Measurements from ENCODE around the gene KIF19.

The KIF19 gene

DNA sequence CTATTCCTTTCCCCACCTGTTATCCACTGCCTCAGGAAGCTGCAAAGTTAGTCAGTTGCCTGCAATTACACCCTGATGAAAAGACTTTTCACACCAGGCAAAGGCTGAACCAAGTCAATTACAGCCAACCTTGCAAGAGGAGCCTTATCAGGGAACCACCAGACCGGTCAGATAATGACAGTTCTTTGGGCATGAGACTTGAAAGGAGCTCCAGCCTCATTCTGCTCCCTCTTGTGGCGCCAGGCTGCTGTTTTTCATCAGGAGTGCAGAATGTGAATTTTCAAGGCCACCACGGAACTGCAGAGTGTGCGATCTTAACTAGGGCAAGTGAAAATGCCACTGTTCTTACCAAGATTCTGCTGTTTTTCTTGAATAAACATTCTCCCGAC, 29.5 kb upstream of the KIF19 start:
- H3K4me1 ChIP-seq (ENCODE audit: control insufficient read depth in 2 of 2, insufficient read depth in 1 of 2, low read depth in 1 of 2, low read length in 2 of 2): peaks cover 2 to 12% of the 10 kb centered on the region in 2 donors
- no peak overlapping the region for H2BK15ac ChIP-seq (ENCODE audit: low read length)
- no peak overlapping the region for H3K23ac ChIP-seq (ENCODE audit: low read depth, low read length, poor library complexity)
- no peak overlapping the region for H4K8ac ChIP-seq (ENCODE audit: low read depth, low read length)
- no peak overlapping the region for H3K14ac ChIP-seq (ENCODE audit: low read length)
- H3K4me3 ChIP-seq (ENCODE audit: low read length in 2 of 2): no peak overlapping the region
- H3K4me2 ChIP-seq (ENCODE audit: insufficient read depth, low read length, poor library complexity, severe bottlenecking): no peak overlapping the region
- H2AFZ ChIP-seq (ENCODE audit: low read length): peak overlapping the region; percentile 42
- H2BK12ac ChIP-seq (ENCODE audit: low read length): no peak overlapping the region
- H3K9me3 ChIP-seq (replicated peaks in 1 of 2; ENCODE audit: control insufficient read depth in 2 of 2, insufficient read depth in 1 of 2, low read depth in 1 of 2, low read length in 2 of 2): peaks cover 1 to 3% of the 10 kb centered on the region in 2 donors
- DNase-seq (ENCODE audit: low spot score): peak; percentile 47
- WGBS, 2 donors (ENCODE audit: extremely low coverage in 2 of 2, insufficient read length in 2 of 2, insufficient replicate concordance in 1 of 2): no CpG with 5 or more reads among the region's 5 CpGs
- no peak overlapping the region for H4K91ac ChIP-seq (ENCODE audit: low read depth, low read length, poor library complexity)
- no peaks in the 10 kb centered on the region for H3K27me3 ChIP-seq (ENCODE audit: control insufficient read depth in 3 of 3, insufficient read depth in 3 of 3, low read depth in 1 of 3, low read length in 3 of 3)
- H2BK120ac ChIP-seq (ENCODE audit: low read depth, low read length): no peak overlapping the region
- no peaks in the 10 kb centered on the region for H3K79me1 ChIP-seq (ENCODE audit: low read depth, low read length)
- no peaks in the 10 kb centered on the region for H3K36me3 ChIP-seq (replicated peaks in 1 of 2; ENCODE audit: control insufficient read depth in 2 of 2, insufficient read depth in 2 of 2, low read length in 2 of 2)
- H3K9ac ChIP-seq (ENCODE audit: low read depth, low read length, poor library complexity): no peak overlapping the region
- H2AK5ac ChIP-seq (ENCODE audit: low read depth, low read length): no peak overlapping the region
- no peak overlapping the region for H3K4ac ChIP-seq (ENCODE audit: low read length)
- no peak overlapping the region for H3K18ac ChIP-seq (ENCODE audit: low read length)
- no peak overlapping the region for H3K27ac ChIP-seq (replicated peaks; ENCODE audit: low read length)
- H2BK5ac ChIP-seq (ENCODE audit: low read length): no peak overlapping the region

DNA sequence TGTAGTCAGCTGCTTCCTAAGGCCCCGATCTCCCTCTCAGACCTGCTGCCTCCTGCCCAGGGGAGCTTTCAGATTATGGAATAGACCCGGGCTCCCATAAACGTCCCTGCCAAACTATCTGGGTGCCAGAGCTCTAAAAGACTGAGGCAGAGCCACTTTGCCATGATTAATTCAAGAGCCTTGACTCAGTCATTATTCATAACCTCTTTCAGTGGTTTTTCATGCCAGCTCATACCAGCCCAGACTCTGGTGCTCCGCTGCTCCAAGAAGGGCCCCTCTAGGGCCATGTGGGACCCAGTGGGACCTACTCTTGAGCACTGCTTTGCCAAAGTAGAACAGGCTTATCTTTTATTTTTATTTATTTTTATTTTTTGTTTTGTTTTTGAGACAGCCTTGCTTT, 28.1 kb upstream of the KIF19 start:
- no peak overlapping the region for H4K91ac ChIP-seq (ENCODE audit: low read depth, low read length, poor library complexity)
- H2BK120ac ChIP-seq (ENCODE audit: low read depth, low read length): no peak overlapping the region
- no peaks in the 10 kb centered on the region for H3K27me3 ChIP-seq (ENCODE audit: control insufficient read depth in 3 of 3, insufficient read depth in 3 of 3, low read depth in 1 of 3, low read length in 3 of 3)
- H3K9ac ChIP-seq (ENCODE audit: low read depth, low read length, poor library complexity): no peak overlapping the region
- no peaks in the 10 kb centered on the region for H3K36me3 ChIP-seq (replicated peaks in 1 of 2; ENCODE audit: control insufficient read depth in 2 of 2, insufficient read depth in 2 of 2, low read length in 2 of 2)
- WGBS, 2 donors (ENCODE audit: extremely low coverage in 2 of 2, insufficient read length in 2 of 2, insufficient replicate concordance in 1 of 2): no CpG with 5 or more reads among the region's 4 CpGs
- no peaks in the 10 kb centered on the region for H3K79me1 ChIP-seq (ENCODE audit: low read depth, low read length)
- no peak overlapping the region for H2BK15ac ChIP-seq (ENCODE audit: low read length)
- H2BK5ac ChIP-seq (ENCODE audit: low read length): no peak overlapping the region
- no peak overlapping the region for H3K4ac ChIP-seq (ENCODE audit: low read length)
- H2BK12ac ChIP-seq (ENCODE audit: low read length): no peak overlapping the region
- H2AK5ac ChIP-seq (ENCODE audit: low read depth, low read length): no peak overlapping the region
- no peak for DNase-seq (ENCODE audit: low spot score)
- H3K9me3 ChIP-seq (replicated peaks in 1 of 2; ENCODE audit: control insufficient read depth in 2 of 2, insufficient read depth in 1 of 2, low read depth in 1 of 2, low read length in 2 of 2): peaks cover 1 to 3% of the 10 kb centered on the region in 2 donors
- no peak overlapping the region for H3K18ac ChIP-seq (ENCODE audit: low read length)
- no peak overlapping the region for H4K8ac ChIP-seq (ENCODE audit: low read depth, low read length)
- no peak overlapping the region for H3K27ac ChIP-seq (replicated peaks; ENCODE audit: low read length)
- H3K23ac ChIP-seq (ENCODE audit: low read depth, low read length, poor library complexity): no peak overlapping the region
- H2AFZ ChIP-seq (ENCODE audit: low read length): no peak overlapping the region
- H3K4me2 ChIP-seq (ENCODE audit: insufficient read depth, low read length, poor library complexity, severe bottlenecking): no peak overlapping the region
- H3K4me3 ChIP-seq (ENCODE audit: low read length in 2 of 2): no peak overlapping the region
- H3K14ac ChIP-seq (ENCODE audit: low read length): no peak overlapping the region
- H3K4me1 ChIP-seq (ENCODE audit: control insufficient read depth in 2 of 2, insufficient read depth in 1 of 2, low read depth in 1 of 2, low read length in 2 of 2): peaks cover 2 to 12% of the 10 kb centered on the region in 2 donors

GRCh38 chr17:74298778-74299177, 27.2 kb upstream of the KIF19 start:
- Histone ChIP-seq H2BK120ac (ENCODE audit: low read depth, low read length) (no peak overlapping the region), H4K91ac (ENCODE audit: low read depth, low read length, poor library complexity) (no peak overlapping the region), H3K18ac (ENCODE audit: low read length) (no peak overlapping the region), H2BK12ac (ENCODE audit: low read length) (no peak overlapping the region), H3K27me3 (ENCODE audit: control insufficient read depth in 3 of 3, insufficient read depth in 3 of 3, low read depth in 1 of 3, low read length in 3 of 3) (no peaks in the 10 kb centered on the region), H3K23ac (ENCODE audit: low read depth, low read length, poor library complexity) (no peak overlapping the region), H3K36me3 (replicated peaks in 1 of 2; ENCODE audit: control insufficient read depth in 2 of 2, insufficient read depth in 2 of 2, low read length in 2 of 2) (no peaks in the 10 kb centered on the region), H3K79me1 (ENCODE audit: low read depth, low read length) (no peaks in the 10 kb centered on the region), H3K4me2 (ENCODE audit: insufficient read depth, low read length, poor library complexity, severe bottlenecking) (no peak overlapping the region), H4K8ac (ENCODE audit: low read depth, low read length) (no peak overlapping the region), H2AFZ (ENCODE audit: low read length) (peak overlapping the region; percentile 55), H3K4me3 (ENCODE audit: low read length in 2 of 2) (no peak overlapping the region), H3K4me1 (ENCODE audit: control insufficient read depth in 2 of 2, insufficient read depth in 1 of 2, low read depth in 1 of 2, low read length in 2 of 2) (peaks cover 2 to 12% of the 10 kb centered on the region in 2 donors), H2AK5ac (ENCODE audit: low read depth, low read length) (no peak overlapping the region), H3K14ac (ENCODE audit: low read length) (no peak overlapping the region), H3K9ac (ENCODE audit: low read depth, low read length, poor library complexity) (no peak overlapping the region), H2BK5ac (ENCODE audit: low read length) (no peak overlapping the region), H3K4ac (ENCODE audit: low read length) (no peak overlapping the region), H2BK15ac (ENCODE audit: low read length) (no peak overlapping the region), H3K9me3 (replicated peaks in 1 of 2; ENCODE audit: control insufficient read depth in 2 of 2, insufficient read depth in 1 of 2, low read depth in 1 of 2, low read length in 2 of 2) (peaks cover 1 to 3% of the 10 kb centered on the region in 2 donors), H3K27ac (replicated peaks; ENCODE audit: low read length) (no peak overlapping the region)
- no CpG with 5 or more reads among the region's 7 CpGs for WGBS, 2 donors (ENCODE audit: extremely low coverage in 2 of 2, insufficient read length in 2 of 2, insufficient replicate concordance in 1 of 2)
- DNase-seq (ENCODE audit: low spot score): no peak

GRCh38 chr17:74299226-74300009, 26.6 kb upstream of the KIF19 start:
- Histone ChIP-seq H2BK15ac (ENCODE audit: low read length) (peak overlapping the region; percentile 14), H2BK12ac (ENCODE audit: low read length) (no peak overlapping the region), H3K4me2 (ENCODE audit: insufficient read depth, low read length, poor library complexity, severe bottlenecking) (no peak overlapping the region), H4K8ac (ENCODE audit: low read depth, low read length) (peak overlapping the region; percentile 20), H3K18ac (ENCODE audit: low read length) (peak overlapping the region; percentile 8), H3K9me3 (replicated peaks in 1 of 2; ENCODE audit: control insufficient read depth in 2 of 2, insufficient read depth in 1 of 2, low read depth in 1 of 2, low read length in 2 of 2) (peaks cover 1 to 3% of the 10 kb centered on the region in 2 donors), H3K79me1 (ENCODE audit: low read depth, low read length) (no peaks in the 10 kb centered on the region), H2BK120ac (ENCODE audit: low read depth, low read length) (peak overlapping the region; percentile 65), H3K4me1 (ENCODE audit: control insufficient read depth in 2 of 2, insufficient read depth in 1 of 2, low read depth in 1 of 2, low read length in 2 of 2) (peaks cover 4 to 12% of the 10 kb centered on the region in 2 donors), H3K4me3 (ENCODE audit: low read length in 2 of 2) (no peak overlapping the region), H2AFZ (ENCODE audit: low read length) (peak overlapping the region; percentile 55), H3K23ac (ENCODE audit: low read depth, low read length, poor library complexity) (no peak overlapping the region), H2AK5ac (ENCODE audit: low read depth, low read length) (peak overlapping the region; percentile 25), H3K36me3 (replicated peaks in 1 of 2; ENCODE audit: control insufficient read depth in 2 of 2, insufficient read depth in 2 of 2, low read length in 2 of 2) (no peaks in the 10 kb centered on the region), H3K14ac (ENCODE audit: low read length) (no peak overlapping the region), H3K9ac (ENCODE audit: low read depth, low read length, poor library complexity) (no peak overlapping the region), H3K4ac (ENCODE audit: low read length) (no peak overlapping the region), H3K27me3 (ENCODE audit: control insufficient read depth in 3 of 3, insufficient read depth in 3 of 3, low read depth in 1 of 3, low read length in 3 of 3) (no peaks in the 10 kb centered on the region), H3K27ac (replicated peaks; ENCODE audit: low read length) (no peak overlapping the region), H4K91ac (ENCODE audit: low read depth, low read length, poor library complexity) (no peak overlapping the region), H2BK5ac (ENCODE audit: low read length) (no peak overlapping the region)
- WGBS, 2 donors (ENCODE audit: extremely low coverage in 2 of 2, insufficient read length in 2 of 2, insufficient replicate concordance in 1 of 2): no CpG with 5 or more reads among the region's 11 CpGs
- no peak for DNase-seq (ENCODE audit: low spot score)
